Stimulated activated CD4-positive, alpha-beta T cell treated with anti-CD3 and anti-CD28 coated beads, Interleukin-15, amount 100 ng/mL, for 24 hours (primary cell): ENCODE measurements around the gene GPC1.

Experiments
- DNase-seq: peaks from one replicate; pipeline ENCODE4 v3.0.0-alpha.2; 2020

The GPC1 gene

DNA sequence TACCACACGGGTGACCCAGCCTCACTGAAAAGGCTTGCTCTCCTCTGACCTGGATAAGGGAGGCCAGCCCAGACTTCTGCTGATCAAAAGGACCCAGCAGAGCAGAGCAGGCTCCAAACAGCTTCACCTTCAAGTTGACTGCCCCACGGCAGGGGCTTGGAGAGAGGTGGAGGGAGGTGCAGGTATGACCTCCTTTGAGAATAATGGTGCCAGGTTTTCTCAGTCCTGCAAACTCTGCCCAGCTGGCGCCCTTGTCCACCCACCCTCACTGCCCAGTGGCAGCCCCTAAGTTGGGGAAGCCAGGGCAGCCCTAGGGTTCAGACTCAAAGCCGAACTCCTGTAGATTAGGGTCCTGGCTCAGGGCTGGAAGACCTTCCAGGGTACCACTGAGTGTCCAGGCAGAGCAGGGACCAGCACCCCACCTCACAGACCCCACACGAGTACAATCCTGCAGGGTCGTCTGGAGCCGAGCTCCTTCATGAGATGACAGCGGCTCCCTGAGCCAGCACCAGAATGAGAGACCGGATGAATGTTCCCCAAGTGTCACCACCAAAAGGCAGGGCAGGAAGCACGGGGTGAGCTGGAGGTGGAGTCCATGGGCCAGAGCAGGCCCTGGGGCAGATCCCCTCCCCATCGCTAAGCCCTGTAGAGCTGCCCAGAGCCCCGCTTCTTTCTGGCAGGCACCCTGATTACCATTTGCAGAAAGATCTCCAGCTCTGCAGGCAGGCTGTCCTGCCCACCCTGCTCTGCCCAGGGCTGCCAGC lies 3.6 kb upstream of the GPC1 start:
- no peak for DNase-seq

DNA sequence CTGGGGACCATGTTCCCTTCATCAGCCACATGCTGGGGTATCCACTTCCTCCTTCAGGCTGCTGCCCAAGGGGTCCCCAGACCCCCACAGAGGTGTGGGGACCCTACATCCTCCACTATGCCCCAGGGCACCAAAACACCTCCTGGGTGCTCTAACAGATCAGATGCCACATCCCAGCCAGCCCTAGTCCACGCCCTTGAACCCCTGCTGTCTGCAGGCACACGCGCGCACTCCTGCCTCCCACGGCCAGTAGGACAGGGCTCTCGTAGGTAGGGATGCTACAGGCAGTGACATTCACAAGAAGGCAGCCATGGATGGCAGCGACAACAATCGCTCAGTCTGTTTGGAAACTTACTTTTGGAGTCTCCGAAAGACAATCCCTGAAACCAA lies 3.0 kb upstream of the GPC1 start:
- no peak for DNase-seq

DNA sequence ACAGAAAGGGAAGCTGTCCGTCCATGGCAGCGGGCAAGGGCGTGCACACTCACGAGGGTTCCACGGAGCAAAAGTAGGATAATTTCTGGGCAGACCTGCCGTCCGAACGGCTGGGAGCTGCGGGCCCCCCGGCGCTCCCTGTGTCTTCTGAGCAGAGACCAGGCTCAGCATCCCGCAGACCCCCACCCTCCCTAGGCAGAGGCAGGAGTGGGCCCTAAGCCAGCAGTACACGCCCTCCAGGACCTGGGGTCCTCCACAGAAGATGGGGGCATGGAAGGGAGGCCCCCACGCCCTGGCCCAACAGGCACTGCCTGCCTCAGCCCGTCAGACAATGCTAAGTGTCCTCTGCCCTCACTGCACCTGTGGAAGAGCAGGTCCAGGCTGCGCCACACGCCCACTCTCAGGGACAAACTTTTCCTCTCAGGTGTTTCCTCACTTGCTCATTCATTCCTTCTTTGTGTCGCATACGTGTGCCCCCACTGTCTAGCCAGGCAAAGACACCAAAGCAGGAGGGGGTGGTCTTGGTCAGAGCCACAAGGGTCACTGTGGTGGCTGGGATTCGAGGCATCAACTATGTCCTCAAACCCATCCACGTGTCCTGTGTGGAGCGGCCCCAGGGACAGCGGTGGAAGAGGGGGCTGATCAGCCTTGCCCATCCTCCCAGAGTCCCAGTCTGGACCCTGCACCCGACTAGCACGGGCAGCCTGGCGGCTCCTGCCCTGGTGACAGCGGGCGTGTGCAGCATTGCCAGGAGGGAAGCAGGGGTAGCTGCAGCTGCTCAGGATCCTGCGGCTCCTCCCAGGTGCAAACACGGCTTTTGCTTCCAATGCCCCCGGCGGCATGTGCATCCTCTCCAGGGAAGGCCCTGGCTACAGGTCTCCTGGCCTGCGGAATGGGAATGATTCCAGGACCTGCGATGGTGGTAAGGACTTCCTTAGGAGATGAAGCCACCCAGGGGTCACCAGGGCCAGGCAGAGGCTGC lies 2.4 kb upstream of the GPC1 start:
- DNase-seq, result no peak

DNA sequence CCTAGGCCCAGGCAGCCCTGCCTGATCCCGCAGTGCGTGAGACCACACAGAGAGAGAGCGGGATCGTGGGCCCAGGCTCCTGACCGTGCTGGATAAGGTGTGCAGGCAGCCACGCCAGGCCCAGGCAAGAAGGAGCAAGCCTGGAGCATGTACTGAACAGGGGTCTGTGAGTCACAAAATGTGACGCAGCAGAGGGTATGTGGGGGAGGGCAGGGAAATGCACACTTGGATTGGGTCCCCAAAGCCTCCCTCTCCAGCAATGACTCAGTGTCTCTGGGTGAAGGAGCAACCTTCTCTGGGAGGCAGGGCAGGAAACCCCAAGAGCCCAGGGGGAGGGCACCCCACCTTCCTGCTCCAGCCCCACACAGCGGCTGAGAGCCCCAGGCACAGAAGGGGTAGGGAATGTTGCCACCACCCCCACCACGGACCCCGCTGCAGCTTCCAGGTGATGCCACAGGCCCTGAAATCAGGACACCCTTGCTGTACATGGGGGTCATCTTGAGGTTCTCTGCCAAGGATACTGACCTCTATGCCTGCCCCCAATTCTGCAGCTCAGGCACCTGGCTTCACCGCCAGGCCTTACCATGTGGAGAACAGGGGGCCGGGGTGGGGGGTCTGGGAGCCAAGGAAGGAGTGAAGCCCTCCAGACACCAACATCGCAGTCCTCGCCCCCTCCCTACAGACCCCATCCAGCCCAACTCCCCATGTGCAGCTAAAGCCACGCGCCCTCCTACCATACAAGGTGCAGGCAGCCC lies 1.3 kb upstream of the GPC1 start:
- DNase-seq, result peak; percentile 62

DNA sequence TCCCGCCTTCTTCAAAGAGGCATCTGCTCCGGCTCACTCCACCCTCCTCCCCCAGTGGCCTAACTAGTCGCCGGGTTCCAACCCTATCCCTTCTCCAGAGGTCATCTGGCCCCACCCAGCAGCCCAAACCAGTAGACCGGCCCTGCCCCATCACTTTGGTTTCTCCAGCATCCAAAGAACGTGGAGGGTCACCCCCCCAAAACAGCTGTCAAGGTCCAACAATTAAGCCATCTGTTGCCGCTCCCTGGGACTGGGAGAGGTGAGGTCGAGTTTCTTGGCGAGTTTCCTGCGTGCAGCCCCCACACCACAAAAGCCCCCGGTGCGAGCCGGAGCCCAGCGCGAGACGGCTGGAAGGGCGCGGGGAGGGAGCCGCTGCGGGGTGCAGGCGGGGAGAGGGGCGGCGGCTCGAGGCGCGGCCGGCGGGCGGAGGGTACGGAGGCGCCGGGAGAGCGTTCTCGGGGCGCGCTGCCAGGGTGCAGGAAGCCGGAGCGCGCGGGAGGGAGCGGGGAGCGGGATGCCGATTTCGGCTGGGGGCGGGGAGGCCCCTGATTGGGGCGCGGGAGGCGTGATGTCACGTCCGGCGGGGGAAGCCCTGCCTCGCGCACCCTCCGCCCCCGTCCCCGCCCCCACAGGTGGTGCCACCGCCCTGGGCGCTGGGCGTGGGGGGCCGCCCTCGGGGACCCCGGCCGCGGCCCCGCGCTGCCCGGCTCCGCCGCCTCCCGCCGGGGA lies 571 bp upstream of the GPC1 start:
- peak; percentile 95 for DNase-seq

DNA sequence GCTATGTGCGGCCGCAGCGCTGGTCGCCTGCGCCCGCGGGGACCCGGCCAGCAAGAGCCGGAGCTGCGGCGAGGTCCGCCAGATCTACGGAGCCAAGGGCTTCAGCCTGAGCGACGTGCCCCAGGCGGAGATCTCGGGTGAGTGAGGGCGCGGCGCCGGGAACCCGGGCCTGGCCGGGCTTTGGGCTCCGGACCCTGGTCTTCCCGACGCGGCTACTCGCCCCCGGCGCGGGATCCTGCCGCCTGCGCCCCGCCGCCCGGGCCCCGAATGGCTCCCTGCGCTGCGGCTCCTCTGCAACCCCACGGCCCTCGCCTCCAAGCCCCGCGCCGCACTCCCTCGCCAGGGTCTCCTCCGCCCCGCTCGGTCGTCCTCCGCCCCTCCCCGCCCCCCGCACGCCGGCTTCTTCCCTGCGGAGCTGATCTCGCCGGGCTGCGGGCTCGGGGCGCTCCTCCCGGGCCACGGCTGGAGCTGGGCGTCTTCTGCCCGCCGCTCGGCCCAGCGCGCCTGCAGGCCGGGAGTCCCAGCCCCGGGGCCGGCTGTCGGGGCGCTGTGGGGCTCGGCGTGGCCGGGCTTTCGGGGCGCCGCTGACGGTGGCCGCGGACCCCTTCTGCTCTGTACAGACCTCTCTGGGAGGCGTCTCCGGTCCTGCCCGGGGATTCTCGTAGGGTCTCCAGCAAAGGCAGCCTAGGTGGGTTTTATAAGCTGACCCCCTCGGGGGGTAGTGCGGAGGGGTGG lies 652 bp downstream of the GPC1 start:
- peak; percentile 47 for DNase-seq

DNA sequence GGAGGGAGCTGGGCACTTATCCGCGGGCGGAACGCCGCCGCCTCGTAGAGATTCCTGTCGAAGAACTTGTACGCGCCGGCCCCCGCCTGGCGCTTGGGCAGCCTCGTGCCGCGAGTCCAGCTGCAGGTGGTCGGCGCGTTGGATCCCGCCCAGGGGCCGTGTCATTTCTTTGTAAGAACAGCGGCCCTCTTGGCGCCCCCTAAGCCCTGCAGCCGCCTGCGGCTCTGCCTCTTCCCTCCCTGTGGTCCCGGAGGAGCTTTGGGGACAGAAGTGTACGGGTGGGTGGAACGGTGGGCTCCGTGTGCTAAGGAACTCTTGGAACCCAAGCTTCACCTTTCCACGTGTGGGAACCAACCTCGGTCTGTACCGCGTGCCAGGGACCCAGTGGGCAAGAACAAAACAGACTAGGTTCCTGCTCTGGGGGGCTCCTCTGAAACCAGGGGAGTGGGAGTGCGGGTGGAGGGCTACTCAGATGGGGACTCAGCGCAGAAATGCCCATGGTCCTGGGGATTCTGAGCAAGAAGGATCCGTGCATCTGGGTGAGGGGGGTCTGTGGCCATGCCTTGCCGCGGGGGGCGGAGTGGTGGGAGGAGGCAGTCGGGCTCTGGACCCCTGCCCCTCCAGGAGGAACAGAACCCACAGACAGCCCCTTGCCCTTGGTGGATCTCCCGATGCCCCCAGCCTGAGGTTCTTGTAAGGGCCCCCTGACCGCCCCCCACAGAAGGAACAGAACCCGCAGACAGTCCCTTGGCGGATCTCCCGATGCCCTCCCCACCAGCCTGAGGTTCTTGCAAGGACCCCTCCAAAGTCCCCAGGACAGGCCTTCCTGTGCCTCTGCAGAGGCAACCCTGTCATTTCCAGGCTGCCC lies 1.5 kb downstream of the GPC1 start:
- DNase-seq, result no peak

DNA sequence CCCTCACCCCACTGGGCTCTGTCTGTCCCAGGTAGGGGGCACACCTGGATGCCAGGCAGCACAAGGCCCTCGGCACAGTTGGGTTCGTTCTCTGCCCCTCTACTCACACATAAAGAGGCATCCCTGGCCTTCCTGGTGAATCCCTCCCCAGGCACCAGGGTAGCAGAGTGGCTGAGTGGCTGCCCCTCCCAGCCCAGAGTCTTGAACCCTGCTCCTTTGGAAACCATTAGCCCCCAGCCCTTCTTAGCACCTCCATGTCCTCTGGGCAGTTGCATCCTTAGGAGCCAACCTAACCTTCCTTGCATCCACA lies 2.0 kb downstream of the GPC1 start:
- DNase-seq, result no peak

DNA sequence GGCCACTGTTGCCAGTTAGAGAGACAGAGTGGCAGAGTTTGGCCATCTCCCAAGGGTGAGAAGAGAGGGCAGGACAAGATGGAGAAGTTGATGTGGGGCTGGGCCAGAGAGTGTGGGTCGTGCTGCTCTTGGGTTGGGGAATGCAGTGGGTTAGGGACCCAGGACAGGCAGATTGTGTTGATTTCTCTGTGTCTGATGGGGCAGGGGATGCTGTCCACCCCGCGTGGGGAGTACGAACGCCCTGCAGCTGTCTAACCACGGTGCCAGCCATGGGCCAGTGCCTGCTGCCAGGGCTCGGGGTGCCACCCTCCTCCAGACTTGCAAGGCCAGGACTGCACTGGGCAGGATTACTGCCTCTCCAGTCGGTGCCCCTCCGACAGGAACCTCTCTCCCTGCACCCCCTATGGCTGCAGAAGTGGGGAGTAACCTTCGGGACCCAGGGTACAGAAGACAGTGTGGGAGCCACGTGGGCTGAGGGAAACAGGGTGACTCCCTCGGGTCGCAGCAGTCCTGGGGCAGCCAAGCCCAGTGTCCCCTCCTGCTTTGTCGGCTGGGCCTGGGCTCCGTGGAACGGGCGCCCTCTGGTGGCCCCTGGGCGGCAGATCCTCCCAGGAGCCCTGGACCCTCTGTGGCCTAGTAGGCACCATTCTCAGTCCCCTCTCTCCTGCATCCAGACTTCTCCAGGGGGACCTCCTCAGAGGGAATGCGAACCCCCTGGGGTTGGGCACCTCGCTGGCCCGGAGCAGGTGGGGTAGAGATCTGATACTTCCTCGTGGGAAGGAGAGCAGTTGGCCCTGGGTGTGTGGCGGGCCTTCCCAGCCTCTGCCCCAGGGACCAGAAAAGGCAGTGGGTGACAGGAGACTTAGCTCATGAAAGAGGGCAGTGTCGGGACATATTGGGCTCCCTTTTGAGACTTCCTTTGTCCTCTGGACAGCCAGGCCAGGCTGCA lies 2.7 kb downstream of the GPC1 start:
- peak; percentile 76 for DNase-seq

DNA sequence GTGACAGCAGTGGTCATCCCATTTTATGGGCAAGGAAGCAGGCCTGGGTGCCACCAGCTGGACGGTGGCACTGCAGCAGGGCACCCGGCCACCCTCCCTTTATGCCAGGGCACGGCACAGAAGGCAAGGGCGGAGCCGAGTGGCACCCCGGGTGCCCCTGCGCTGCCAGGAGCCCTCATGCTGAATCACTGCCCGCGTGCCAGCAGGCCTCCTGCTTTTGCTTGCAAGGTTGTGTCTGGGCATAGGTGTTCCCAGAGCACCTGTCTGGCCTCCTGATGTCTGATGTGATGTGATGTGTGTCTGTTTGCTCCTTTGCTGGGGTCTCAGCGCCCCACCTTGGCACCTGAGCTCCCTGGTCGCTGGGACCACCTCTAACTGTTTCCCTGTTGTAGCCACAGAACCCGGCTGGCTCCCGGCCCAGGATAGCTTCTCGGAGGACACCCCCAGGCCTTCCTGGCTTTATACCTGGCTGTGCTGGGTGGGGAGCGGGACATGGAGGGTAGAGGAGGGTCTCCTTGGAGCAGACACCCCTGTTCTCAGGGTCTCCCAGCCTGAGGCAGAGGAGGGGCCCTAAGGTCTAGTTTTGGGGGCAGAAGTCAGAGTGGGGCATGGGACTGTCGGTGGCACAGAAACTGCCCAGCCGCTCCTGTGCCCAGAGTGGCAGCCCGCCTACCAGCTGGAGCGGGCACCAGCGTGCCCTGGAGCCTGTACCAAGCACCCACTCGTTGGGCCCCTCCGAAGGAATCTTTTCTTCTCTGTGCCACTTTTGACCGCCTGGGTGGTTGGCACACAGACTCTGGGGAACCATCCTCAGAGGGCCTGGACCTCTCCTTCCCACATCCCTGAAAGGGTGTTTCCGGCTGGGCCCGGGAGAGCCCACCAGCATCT lies 3.6 kb downstream of the GPC1 start:
- no peak for DNase-seq

DNA sequence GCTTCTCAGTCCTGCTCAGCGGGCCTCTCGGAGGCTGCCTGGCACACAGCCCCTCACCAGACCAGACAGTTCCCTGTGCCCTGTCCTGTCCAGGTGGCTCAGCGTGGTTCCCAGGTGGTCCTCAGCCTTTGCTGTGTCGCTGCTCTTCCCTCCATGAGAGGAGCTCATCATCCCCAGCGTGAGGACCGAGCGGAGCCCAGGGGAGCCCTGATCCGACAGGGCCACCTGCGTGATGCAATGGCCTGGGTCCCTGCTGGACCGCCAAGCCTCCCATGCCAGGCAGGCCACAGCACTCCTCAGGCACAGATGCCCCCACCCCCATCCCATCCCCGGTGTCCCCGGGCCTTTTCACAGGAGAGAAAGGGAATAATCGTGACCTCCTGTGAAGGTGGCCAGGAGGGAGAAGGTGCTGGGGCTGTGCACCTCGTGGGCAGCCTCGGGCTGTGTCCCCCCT lies 4.3 kb downstream of the GPC1 start:
- DNase-seq, result no peak

DNA sequence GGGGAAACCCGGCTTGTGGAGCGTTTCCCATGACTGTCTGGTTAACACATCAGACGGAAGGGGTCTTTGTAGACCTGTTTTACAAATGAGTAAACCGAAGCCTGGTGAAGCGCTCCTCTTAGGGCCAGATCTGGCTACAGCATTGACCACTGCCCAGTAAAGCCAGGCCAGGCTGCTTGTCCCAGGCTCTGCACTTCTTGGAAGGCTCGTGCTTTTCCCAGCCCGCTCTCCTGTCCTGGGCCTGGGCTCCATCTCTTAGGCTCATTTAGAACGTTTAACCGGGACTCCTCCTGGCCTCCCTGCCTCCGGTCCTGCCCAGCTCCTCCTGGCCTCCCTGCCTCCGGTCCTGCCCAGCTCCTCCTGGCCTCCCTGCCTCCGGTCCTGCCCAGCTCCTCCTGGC lies 4.8 kb downstream of the GPC1 start:
- DNase-seq, result no peak

DNA sequence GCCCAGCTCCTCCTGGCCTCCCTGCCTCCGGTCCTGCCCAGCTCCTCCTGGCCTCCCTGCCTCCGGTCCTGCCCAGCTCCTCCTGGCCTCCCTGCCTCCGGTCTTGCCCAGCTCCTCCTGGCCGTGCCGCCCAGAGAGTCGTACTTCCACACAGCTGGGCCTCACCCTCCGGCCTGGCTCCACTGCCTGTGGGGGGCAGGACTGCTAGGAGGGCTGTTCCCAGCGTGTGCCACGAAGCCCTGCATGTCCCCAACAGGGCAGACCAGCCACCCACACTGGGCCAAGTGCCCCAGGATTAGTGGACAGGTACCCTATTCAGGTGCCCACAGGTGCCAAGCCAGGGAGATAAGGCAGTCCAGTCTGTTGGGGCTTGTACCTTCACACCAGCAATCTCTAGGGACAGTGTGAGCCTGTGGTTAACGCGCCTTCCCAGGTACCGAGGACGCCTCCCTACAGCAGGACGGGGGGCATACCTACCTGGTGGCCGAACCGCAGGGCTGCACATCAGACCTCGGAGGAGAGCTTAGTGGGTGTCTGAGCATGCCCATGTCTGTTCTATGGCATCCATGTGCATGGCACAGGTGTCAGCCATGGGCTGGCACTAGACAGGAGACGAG lies 5.3 kb downstream of the GPC1 start:
- no peak for DNase-seq

DNA sequence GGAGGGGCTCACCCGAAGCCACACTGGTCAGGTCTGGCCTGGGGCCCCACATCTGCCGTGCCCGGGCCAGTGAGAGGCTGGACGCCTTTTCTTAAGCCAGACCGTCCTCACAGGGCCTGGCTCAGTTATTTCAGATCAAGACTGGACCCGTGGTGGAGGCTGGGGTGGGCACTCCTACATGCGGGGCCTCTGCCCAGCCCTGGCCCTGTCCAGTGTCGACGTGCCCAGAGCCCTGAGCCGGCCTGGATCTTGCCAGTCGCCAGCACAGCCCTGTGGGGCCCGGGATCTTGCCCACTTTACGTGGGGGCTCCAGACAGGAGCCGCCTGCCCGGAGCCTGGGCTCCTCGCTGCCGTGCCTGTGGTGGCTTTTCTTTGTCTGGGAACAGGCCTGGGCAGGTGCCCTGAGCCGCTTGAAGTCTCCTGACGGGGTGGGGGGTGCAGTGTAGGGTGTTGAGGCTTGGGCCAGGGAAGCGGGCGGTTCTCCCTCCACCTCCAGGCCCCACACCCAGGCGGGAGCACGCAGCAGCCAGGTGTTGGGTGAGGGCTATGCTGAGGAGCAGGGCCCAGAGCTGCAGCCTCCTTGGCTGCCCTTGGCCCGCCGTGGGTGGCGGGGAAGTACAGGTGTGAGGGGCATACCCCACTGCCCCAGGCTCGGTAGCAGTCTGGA lies 6.0 kb downstream of the GPC1 start:
- DNase-seq, result no peak

DNA sequence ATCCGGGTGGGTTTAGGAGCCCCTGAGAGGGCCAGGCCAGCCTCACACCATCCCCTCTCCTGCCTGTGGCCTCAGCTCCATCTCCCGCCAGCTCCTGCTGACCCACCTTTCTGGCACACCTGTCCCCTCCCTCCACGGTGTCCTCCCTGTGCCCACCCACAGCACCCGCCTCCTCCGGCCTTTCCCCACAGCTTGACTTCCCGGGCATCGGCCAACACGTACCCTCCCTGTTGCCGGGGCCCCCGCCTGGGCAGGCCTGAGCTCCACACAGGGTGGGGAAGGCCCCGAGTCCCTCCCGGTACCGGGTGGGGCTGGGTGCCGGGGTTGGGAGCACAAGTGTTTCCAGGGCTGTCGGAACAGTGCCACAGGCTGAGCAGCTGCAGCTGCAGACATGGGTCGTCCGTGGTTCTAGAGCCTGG lies 6.5 kb downstream of the GPC1 start:
- no peak for DNase-seq

DNA sequence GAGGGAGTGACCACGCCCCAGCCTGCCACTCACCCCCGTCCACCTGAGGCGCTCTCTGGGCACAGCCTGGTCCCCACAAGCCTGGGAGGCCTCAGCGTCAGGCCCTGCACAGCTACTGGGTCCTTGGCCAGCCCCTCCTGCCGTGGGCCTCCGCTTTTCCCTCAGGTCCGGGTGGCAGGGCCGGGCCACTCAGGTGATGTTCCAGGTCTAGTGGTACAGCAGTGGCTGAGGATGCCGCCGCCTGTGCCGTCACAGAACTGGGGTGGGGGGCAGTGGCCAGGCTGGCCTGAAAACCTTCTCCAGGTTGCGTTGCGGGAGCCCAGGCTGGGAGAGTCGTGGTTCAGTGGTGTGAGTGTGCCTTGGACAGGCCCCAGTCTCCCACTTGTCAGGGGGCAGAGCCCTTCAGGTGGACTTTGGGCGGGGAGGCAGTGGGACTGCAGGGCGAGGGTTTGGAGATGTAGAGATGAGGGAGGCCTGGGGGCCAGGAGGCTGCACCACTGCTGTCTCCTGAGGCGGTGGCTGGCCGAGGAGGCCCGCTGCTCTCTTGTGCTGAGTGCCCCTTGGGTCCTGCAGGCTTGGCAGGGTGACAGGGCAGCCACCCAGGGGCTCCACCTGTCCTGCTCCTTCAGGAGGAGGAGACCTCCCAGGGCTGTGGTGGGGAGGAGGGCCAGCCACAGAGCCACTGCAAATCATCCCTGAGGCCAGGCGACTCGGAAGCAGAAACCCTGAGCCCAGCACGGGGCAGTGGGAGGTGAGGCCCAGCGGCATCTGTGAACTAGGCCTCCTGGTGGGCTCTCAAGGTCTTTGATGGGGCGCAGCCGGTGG lies 7.6 kb downstream of the GPC1 start:
- no peak for DNase-seq

DNA sequence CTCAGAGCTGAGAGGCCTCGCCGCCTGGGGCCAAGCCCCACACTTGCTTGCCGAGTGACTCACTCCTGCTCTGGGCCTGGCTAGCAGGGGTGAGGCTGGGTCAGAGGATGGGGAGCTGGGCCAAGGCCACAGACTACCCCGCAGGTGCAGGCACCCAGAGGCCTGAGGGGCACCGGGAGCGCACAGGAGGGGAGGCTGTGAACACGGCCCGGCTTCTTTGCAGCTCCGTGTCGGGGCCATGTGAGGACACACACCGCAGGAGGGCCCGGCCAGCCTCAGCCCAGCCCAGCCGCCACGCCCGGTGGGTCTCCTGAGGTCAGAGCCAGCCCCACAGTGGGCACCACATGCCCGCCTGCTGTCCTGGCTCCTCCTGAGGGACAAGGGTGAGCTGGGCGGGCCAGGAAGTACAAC lies 8.4 kb downstream of the GPC1 start:
- DNase-seq, result no peak
